AG10803 (cell line): ENCODE results near the gene GOLM1.

Source experiments
- DNase-seq: peaks from one replicate; pipeline ENCODE4 v3.0.0; 2010; ENCODE audit warnings: low read depth
- H3K4me3 ChIP-seq: 2 replicates; pipeline ENCODE4 v1.5.1; 2011; ENCODE audit warnings: mild to moderate bottlenecking, low read length, control low read depth
- TF ChIP-seq, protein P1 (sequence below): conservative IDR thresholded peaks from 2 replicates; pipeline ENCODE4 v1.5.1; 2011; ENCODE audit warnings: mild to moderate bottlenecking, low read length, control low read depth, inconsistent platforms

Gene GOLM1

GRCh38 chr9:86020731-86021130 is 78.6 kb downstream of the GOLM1 start:
- DNase-seq, result peak; percentile 61
- TF ChIP-seq, protein P1, sequence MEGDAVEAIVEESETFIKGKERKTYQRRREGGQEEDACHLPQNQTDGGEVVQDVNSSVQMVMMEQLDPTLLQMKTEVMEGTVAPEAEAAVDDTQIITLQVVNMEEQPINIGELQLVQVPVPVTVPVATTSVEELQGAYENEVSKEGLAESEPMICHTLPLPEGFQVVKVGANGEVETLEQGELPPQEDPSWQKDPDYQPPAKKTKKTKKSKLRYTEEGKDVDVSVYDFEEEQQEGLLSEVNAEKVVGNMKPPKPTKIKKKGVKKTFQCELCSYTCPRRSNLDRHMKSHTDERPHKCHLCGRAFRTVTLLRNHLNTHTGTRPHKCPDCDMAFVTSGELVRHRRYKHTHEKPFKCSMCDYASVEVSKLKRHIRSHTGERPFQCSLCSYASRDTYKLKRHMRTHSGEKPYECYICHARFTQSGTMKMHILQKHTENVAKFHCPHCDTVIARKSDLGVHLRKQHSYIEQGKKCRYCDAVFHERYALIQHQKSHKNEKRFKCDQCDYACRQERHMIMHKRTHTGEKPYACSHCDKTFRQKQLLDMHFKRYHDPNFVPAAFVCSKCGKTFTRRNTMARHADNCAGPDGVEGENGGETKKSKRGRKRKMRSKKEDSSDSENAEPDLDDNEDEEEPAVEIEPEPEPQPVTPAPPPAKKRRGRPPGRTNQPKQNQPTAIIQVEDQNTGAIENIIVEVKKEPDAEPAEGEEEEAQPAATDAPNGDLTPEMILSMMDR, result no peak
- no peak overlapping the region for H3K4me3 ChIP-seq

DNA sequence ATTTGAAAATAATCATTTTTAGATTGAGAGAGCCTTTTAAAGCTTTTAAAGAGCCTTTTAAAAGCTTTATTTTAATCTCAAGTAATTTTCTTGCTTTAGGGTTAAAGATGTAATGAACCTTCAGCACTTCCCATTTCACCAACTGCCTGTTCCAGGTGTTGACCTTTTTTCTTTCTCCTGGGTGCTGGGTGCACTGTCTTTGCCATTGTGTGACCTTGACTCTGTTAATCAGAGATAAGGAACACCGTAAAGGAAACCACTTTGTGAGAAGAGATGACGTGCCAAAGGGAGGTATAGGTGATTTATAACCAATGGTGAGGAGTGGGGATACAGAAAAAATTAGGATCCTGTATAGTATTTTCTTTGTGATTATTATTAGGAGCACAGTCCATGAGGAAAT is 90.2 kb downstream of the GOLM1 start:
- DNase-seq, result no peak
- TF ChIP-seq, protein P1, result no peak
- H3K4me3 ChIP-seq, result no peak overlapping the region

DNA sequence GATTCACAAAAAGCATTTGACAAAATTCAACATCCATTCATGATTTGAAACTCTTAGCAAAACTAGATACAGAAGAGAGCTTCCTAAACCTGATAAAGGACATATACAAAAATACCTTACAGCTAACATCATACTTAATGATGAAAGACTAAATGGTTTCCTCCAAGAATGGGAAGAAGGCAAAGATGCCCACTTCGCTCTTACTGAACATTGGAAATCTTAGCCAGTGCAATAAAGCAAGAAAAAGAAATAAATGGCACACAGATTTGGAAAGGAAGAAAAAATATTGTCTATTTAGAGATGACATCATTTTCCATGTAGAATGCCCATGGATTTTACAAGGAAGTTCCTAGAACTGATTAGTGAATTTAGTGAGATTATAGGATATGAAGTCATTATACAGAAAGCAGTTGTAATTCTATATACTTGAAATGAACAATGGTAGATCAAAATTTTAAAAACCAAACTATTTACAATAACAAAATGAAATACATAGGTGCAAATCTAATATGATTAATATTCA is 94.0 kb downstream of the GOLM1 start:
- H3K4me3 ChIP-seq, result no peak overlapping the region
- TF ChIP-seq, protein P1, result no peak
- no peak for DNase-seq

DNA sequence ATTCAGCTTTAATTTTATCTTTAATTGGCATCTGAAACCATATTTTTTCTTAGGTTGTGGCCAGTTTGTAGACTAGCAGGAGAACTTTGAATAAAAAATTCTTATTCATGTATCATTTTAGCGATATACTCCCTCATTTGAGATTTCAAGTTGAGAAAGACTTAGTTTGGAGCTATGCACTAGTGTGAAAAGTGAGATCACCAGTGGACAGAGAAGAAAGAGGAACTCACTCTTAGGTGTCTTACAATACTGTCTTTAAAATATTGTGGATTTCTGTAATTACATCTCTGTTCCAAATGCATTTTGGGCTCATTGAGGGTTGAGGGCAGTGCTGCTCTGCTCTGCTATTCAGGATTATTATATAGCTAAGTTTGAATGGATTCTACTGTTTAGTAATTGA is 103.8 kb downstream of the GOLM1 start:
- DNase-seq, result no peak
- no peak overlapping the region for H3K4me3 ChIP-seq
- TF ChIP-seq, protein P1, result no peak

GRCh38 chr9:85995097-85995496 is 104.3 kb downstream of the GOLM1 start:
- H3K4me3 ChIP-seq, result no peak overlapping the region
- TF ChIP-seq, protein P1, result no peak
- no peak for DNase-seq

- TF ChIP-seq, protein P1, result no peak
- H3K4me3 ChIP-seq, result no peak overlapping the region
- no peak for DNase-seq
Measured at GRCh38 chr9:85994191-85994590, 105.2 kb downstream of the GOLM1 start.

DNA sequence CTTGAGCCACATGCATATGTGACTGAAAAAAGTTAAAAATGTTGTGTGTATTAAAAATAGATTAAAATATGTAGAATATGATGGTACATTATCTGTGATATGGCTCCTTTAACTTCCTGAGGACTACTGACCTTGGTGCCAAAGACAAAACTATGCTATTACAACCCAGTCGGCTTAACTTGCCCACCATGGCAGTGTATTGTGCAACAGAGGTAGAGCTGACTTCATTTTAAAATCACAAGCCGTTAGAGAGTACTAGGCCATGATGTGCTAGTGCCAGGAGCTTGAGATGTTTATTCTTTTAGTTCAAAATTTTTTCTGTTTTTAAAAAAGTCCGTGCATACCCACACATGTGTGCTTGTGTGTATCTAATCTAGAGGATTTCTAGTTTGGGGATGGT is 112.1 kb downstream of the GOLM1 start:
- TF ChIP-seq, protein P1, result no peak

More for the DNA sequence above, 112.1 kb downstream of the GOLM1 start:
- peak; percentile 9 for DNase-seq
- no peak overlapping the region for H3K4me3 ChIP-seq
